HEK293 (cell line): ENCODE results near the gene CYP2A6.

Experiments
- BCL11B ChIP-seq: fragments of 450-650 bp; formaldehyde crosslinking; IDR thresholded peaks from 2 replicates; pipeline ENCODE4 v1.5.1; 2016; ENCODE audit warnings: low read depth, missing biosample characterization, missing genetic modification characterization
- GLIS2 ChIP-seq: fragments of 450-650 bp; formaldehyde crosslinking; IDR thresholded peaks from 2 replicates; pipeline ENCODE4 v1.5.1; 2016; ENCODE audit warnings: missing biosample characterization, missing genetic modification characterization
- HOXD13 ChIP-seq: sonication (generic); formaldehyde crosslinking; IDR thresholded peaks from 2 replicates; pipeline ENCODE4 v1.8.0; 2022; ENCODE audit warnings: missing genetic modification reagents, borderline replicate concordance
- INSM2 ChIP-seq: fragments of 450-650 bp; formaldehyde crosslinking; IDR thresholded peaks from 2 replicates; pipeline ENCODE4 v1.5.1; 2016; ENCODE audit warnings: missing biosample characterization, missing genetic modification characterization
- KLF16 ChIP-seq: fragments of 450-650 bp; formaldehyde crosslinking; IDR thresholded peaks from 2 replicates; pipeline ENCODE4 v1.5.1; 2017; ENCODE audit warnings: missing biosample characterization, missing genetic modification characterization
- KLF7 ChIP-seq: fragments of 450-650 bp; formaldehyde crosslinking; IDR thresholded peaks from 2 replicates; pipeline ENCODE4 v1.5.1; 2016; ENCODE audit warnings: missing biosample characterization, missing genetic modification characterization, borderline replicate concordance
- MEIS1 ChIP-seq: sonication (generic); formaldehyde crosslinking; IDR thresholded peaks from 2 replicates; pipeline ENCODE4 v1.8.1; 2022; ENCODE audit warnings: missing genetic modification reagents, mild to moderate bottlenecking, borderline replicate concordance
- MZF1 ChIP-seq: fragments of 450-650 bp; formaldehyde crosslinking; IDR thresholded peaks from 2 replicates; pipeline ENCODE4 v1.5.1; 2017; ENCODE audit warnings: missing biosample characterization, missing genetic modification characterization, borderline replicate concordance
- PBX3 ChIP-seq: sonication (generic); formaldehyde crosslinking; IDR thresholded peaks from 2 replicates; pipeline ENCODE4 v1.8.1; 2022; ENCODE audit warnings: mild to moderate bottlenecking, moderate library complexity, missing genetic modification reagents
- SCRT2 ChIP-seq: fragments of 450-650 bp; formaldehyde crosslinking; IDR thresholded peaks from 2 replicates; pipeline ENCODE4 v1.5.1; 2016; ENCODE audit warnings: missing biosample characterization, missing genetic modification characterization
- SP2 ChIP-seq: fragments of 450-650 bp; formaldehyde crosslinking; IDR thresholded peaks from 2 replicates; pipeline ENCODE4 v1.5.1; 2016; ENCODE audit warnings: missing biosample characterization, missing genetic modification characterization
- SP7 ChIP-seq: fragments of 450-650 bp; formaldehyde crosslinking; IDR thresholded peaks from 2 replicates; pipeline ENCODE4 v1.5.1; 2016; ENCODE audit warnings: missing biosample characterization, missing genetic modification characterization
- WT1 ChIP-seq: fragments of 450-650 bp; formaldehyde crosslinking; IDR thresholded peaks from 2 replicates; pipeline ENCODE4 v1.5.1; 2016; ENCODE audit warnings: missing biosample characterization, missing genetic modification characterization
- ZBTB20 ChIP-seq: fragments of 450-650 bp; formaldehyde crosslinking; IDR thresholded peaks from 2 replicates; pipeline ENCODE4 v1.5.1; 2016; ENCODE audit warnings: missing biosample characterization, missing genetic modification characterization
- ZBTB8A ChIP-seq: fragments of 450-650 bp; formaldehyde crosslinking; IDR thresholded peaks from 2 replicates; pipeline ENCODE4 v1.5.1; 2016; ENCODE audit warnings: missing biosample characterization, missing genetic modification characterization
- ZEB2 ChIP-seq: fragments of 450-650 bp; formaldehyde crosslinking; IDR thresholded peaks from 2 replicates; pipeline ENCODE4 v1.5.1; 2016; ENCODE audit warnings: missing biosample characterization, missing genetic modification characterization
- ZNF10 ChIP-seq: fragments of 450-650 bp; formaldehyde crosslinking; IDR thresholded peaks from 2 replicates; pipeline ENCODE4 v1.5.1; 2017; ENCODE audit warnings: missing biosample characterization, missing genetic modification characterization
- ZNF24 ChIP-seq: fragments of 450-650 bp; formaldehyde crosslinking; IDR thresholded peaks from 2 replicates; pipeline ENCODE4 v1.5.1; 2016; ENCODE audit warnings: missing biosample characterization, missing genetic modification characterization
- ZNF266 ChIP-seq: fragments of 450-650 bp; formaldehyde crosslinking; IDR thresholded peaks from 2 replicates; pipeline ENCODE4 v1.5.1; 2016; ENCODE audit warnings: missing biosample characterization, missing genetic modification characterization, low read depth
- ZNF37A ChIP-seq: fragments of 450-650 bp; IDR thresholded peaks from 2 replicates; pipeline ENCODE4 v1.5.1; 2018; ENCODE audit warnings: missing biosample characterization, missing genetic modification characterization
- ZNF391 ChIP-seq: fragments of 450-650 bp; formaldehyde crosslinking; IDR thresholded peaks from 2 replicates; pipeline ENCODE4 v1.5.1; 2016; ENCODE audit warnings: low read depth, missing biosample characterization, missing genetic modification characterization, borderline replicate concordance
- ZNF48 ChIP-seq: fragments of 450-650 bp; formaldehyde crosslinking; IDR thresholded peaks from 2 replicates; pipeline ENCODE4 v1.5.1; 2016; ENCODE audit warnings: missing biosample characterization, missing genetic modification characterization
- ZNF548 ChIP-seq: fragments of 450-650 bp; formaldehyde crosslinking; IDR thresholded peaks from 2 replicates; pipeline ENCODE4 v1.5.1; 2016; ENCODE audit warnings: missing biosample characterization, missing genetic modification characterization
- ZNF558 ChIP-seq: fragments of 450-650 bp; formaldehyde crosslinking; IDR thresholded peaks from 2 replicates; pipeline ENCODE4 v1.5.1; 2016; ENCODE audit warnings: missing biosample characterization, missing genetic modification characterization
- ZNF624 ChIP-seq: fragments of 450-650 bp; formaldehyde crosslinking; IDR thresholded peaks from 2 replicates; pipeline ENCODE4 v1.5.1; 2017; ENCODE audit warnings: missing biosample characterization, missing genetic modification characterization
- ZNF658 ChIP-seq: fragments of 450-650 bp; formaldehyde crosslinking; IDR thresholded peaks from 2 replicates; pipeline ENCODE4; 2016; ENCODE audit warnings: missing biosample characterization, missing genetic modification characterization
- ZNF76 ChIP-seq: fragments of 450-650 bp; formaldehyde crosslinking; IDR thresholded peaks from 2 replicates; pipeline ENCODE4; 2016; ENCODE audit warnings: low read depth, missing biosample characterization, missing genetic modification characterization, borderline replicate concordance
- ZNF768 ChIP-seq: fragments of 450-650 bp; formaldehyde crosslinking; IDR thresholded peaks from 2 replicates; pipeline ENCODE4 v1.5.1; 2018; ENCODE audit warnings: missing biosample characterization, mild to moderate bottlenecking, missing genetic modification characterization
- TF ChIP-seq, protein P1 (sequence below): fragments of 450-650 bp; formaldehyde crosslinking; IDR thresholded peaks from 2 replicates; pipeline ENCODE4 v1.5.1; 2016; ENCODE audit warnings: missing biosample characterization, missing genetic modification characterization
- TF ChIP-seq, protein P2 (sequence below): fragments of 450-650 bp; formaldehyde crosslinking; IDR thresholded peaks from 2 replicates; pipeline ENCODE4 v1.5.1; 2017; ENCODE audit warnings: missing biosample characterization, missing genetic modification characterization
- TF ChIP-seq, protein P3 (sequence below): fragments of 450-650 bp; formaldehyde crosslinking; IDR thresholded peaks from 2 replicates; pipeline ENCODE4 v1.5.1; 2016; ENCODE audit warnings: missing biosample characterization, missing genetic modification characterization

CYP2A6 gene

GRCh38 chr19:40831502-40832430 is 18.5 kb downstream of the CYP2A6 start (continued):
- peak; percentile 99 for TF ChIP-seq INSM2 (tag by site-specific recombination)
- TF ChIP-seq, protein P1, sequence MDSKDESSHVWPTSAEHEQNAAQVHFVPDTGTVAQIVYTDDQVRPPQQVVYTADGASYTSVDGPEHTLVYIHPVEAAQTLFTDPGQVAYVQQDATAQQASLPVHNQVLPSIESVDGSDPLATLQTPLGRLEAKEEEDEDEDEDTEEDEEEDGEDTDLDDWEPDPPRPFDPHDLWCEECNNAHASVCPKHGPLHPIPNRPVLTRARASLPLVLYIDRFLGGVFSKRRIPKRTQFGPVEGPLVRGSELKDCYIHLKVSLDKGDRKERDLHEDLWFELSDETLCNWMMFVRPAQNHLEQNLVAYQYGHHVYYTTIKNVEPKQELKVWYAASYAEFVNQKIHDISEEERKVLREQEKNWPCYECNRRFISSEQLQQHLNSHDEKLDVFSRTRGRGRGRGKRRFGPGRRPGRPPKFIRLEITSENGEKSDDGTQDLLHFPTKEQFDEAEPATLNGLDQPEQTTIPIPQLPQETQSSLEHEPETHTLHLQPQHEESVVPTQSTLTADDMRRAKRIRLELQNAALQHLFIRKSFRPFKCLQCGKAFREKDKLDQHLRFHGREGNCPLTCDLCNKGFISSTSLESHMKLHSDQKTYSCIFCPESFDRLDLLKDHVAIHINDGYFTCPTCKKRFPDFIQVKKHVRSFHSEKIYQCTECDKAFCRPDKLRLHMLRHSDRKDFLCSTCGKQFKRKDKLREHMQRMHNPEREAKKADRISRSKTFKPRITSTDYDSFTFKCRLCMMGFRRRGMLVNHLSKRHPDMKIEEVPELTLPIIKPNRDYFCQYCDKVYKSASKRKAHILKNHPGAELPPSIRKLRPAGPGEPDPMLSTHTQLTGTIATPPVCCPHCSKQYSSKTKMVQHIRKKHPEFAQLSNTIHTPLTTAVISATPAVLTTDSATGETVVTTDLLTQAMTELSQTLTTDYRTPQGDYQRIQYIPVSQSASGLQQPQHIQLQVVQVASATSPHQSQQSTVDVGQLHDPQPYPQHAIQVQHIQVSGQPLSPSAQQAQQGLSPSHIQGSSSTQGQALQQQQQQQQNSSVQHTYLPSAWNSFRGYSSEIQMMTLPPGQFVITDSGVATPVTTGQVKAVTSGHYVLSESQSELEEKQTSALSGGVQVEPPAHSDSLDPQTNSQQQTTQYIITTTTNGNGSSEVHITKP (tag by site-specific recombination): peak; percentile 83
- no peak for TF ChIP-seq HOXD13 (CRISPR knock-in tag)
- TF ChIP-seq ZNF24: peak; percentile 99
- peak; percentile 99 for TF ChIP-seq SP7 (tag by site-specific recombination)
- peak; percentile 90 for TF ChIP-seq BCL11B (tag by site-specific recombination)
- peak; percentile 99 for TF ChIP-seq MZF1 (tag by site-specific recombination)
- TF ChIP-seq ZNF48 (tag by site-specific recombination): no peak
- 0 out of 2 replicates have a peak, but pooled peaks have one; percentile 7 for TF ChIP-seq SP2
- TF ChIP-seq ZBTB8A (tag by site-specific recombination): peak; percentile 77
- TF ChIP-seq ZBTB20: peak; percentile 93
- TF ChIP-seq ZNF624 (tag by site-specific recombination): no peak
- peak; percentile 99 for TF ChIP-seq ZEB2 (tag by site-specific recombination)
- TF ChIP-seq ZNF391 (tag by site-specific recombination): peak; percentile 93; the same call in 1 of the 2 replicates
- TF ChIP-seq ZNF558: peak; percentile 89
- TF ChIP-seq PBX3: no peak
- peak; percentile 75 for TF ChIP-seq GLIS2 (tag by site-specific recombination)
- TF ChIP-seq, protein P2, sequence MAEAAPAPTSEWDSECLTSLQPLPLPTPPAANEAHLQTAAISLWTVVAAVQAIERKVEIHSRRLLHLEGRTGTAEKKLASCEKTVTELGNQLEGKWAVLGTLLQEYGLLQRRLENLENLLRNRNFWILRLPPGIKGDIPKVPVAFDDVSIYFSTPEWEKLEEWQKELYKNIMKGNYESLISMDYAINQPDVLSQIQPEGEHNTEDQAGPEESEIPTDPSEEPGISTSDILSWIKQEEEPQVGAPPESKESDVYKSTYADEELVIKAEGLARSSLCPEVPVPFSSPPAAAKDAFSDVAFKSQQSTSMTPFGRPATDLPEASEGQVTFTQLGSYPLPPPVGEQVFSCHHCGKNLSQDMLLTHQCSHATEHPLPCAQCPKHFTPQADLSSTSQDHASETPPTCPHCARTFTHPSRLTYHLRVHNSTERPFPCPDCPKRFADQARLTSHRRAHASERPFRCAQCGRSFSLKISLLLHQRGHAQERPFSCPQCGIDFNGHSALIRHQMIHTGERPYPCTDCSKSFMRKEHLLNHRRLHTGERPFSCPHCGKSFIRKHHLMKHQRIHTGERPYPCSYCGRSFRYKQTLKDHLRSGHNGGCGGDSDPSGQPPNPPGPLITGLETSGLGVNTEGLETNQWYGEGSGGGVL (tag by site-specific recombination): peak; percentile 98
- TF ChIP-seq ZNF10 (tag by site-specific recombination): peak; percentile 68; the same call in 1 of the 2 replicates
- TF ChIP-seq, protein P3, sequence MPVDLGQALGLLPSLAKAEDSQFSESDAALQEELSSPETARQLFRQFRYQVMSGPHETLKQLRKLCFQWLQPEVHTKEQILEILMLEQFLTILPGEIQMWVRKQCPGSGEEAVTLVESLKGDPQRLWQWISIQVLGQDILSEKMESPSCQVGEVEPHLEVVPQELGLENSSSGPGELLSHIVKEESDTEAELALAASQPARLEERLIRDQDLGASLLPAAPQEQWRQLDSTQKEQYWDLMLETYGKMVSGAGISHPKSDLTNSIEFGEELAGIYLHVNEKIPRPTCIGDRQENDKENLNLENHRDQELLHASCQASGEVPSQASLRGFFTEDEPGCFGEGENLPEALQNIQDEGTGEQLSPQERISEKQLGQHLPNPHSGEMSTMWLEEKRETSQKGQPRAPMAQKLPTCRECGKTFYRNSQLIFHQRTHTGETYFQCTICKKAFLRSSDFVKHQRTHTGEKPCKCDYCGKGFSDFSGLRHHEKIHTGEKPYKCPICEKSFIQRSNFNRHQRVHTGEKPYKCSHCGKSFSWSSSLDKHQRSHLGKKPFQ (tag by site-specific recombination): peak; percentile 91
- peak; percentile 54; the same call in 1 of the 2 replicates for TF ChIP-seq KLF16 (tag by site-specific recombination)
- no peak for TF ChIP-seq ZNF37A (tag by site-specific recombination)
- TF ChIP-seq SCRT2 (tag by site-specific recombination): peak; percentile 95
- TF ChIP-seq MEIS1 (CRISPR knock-in tag): no peak
- TF ChIP-seq ZNF658: no peak
- TF ChIP-seq ZNF768 (tag by site-specific recombination): no peak
- TF ChIP-seq ZNF76: peak; percentile 75
- peak; percentile 99 for TF ChIP-seq WT1
- TF ChIP-seq KLF7: peak; percentile 91
- TF ChIP-seq ZNF548: no peak
- TF ChIP-seq ZNF266: no peak
